Measurements from ENCODE around the gene CIB4. TPM values are rescaled to one million over a fixed set of nuclear protein-coding genes. Genes with fewer than 3 reads are reported as not detected.

The CIB4 gene
- total RNA-seq, 4 donors from 2014 or later: not detected

GRCh38 chr2:26651470-26651771, 10.3 kb upstream of the CIB4 start:
- Histone ChIP-seq H3K4me3 (no peak overlapping the region), H3K9me3 (no peaks in the 10 kb centered on the region), H3K4me1 (peaks cover 0 to 6% (median 2%) of the 10 kb centered on the region in 4 donors), H3K27me3 (no peaks in the 10 kb centered on the region), H3K27ac (peak overlapping the region; percentile 56 to 76 (median 68)), H3K36me3 (no peaks in the 10 kb centered on the region)
- DNase-seq: no peak
- intact Hi-C loops (cut with DNase I; ENCODE audit: low total_unique reads) (no loop called here), in situ Hi-C loops (cut with MboI; ENCODE audit: low pct_ligation_motif_present in 1 of 4, low pct_unique_long_range_greater_than_20kb in 1 of 4, low sequenced_read_pairs in 3 of 4) (no loop called here)
- 82 to 88% methylated on average over 4 to 7 of the region's 7 CpGs for WGBS, 2 donors (ENCODE audit: low coverage in 1 of 2)
- TF ChIP-seq POLR2AphosphoS5 (IDR thresholded peaks at IDR 0.05) (no peak), POLR2A (IDR thresholded peaks at IDR 0.05) (no peak), EP300 (IDR thresholded peaks at IDR 0.05; ENCODE audit: low read depth) (no peak)
- TF ChIP-seq, protein P1, sequence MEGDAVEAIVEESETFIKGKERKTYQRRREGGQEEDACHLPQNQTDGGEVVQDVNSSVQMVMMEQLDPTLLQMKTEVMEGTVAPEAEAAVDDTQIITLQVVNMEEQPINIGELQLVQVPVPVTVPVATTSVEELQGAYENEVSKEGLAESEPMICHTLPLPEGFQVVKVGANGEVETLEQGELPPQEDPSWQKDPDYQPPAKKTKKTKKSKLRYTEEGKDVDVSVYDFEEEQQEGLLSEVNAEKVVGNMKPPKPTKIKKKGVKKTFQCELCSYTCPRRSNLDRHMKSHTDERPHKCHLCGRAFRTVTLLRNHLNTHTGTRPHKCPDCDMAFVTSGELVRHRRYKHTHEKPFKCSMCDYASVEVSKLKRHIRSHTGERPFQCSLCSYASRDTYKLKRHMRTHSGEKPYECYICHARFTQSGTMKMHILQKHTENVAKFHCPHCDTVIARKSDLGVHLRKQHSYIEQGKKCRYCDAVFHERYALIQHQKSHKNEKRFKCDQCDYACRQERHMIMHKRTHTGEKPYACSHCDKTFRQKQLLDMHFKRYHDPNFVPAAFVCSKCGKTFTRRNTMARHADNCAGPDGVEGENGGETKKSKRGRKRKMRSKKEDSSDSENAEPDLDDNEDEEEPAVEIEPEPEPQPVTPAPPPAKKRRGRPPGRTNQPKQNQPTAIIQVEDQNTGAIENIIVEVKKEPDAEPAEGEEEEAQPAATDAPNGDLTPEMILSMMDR (IDR thresholded peaks at IDR 0.05): no peak

DNA sequence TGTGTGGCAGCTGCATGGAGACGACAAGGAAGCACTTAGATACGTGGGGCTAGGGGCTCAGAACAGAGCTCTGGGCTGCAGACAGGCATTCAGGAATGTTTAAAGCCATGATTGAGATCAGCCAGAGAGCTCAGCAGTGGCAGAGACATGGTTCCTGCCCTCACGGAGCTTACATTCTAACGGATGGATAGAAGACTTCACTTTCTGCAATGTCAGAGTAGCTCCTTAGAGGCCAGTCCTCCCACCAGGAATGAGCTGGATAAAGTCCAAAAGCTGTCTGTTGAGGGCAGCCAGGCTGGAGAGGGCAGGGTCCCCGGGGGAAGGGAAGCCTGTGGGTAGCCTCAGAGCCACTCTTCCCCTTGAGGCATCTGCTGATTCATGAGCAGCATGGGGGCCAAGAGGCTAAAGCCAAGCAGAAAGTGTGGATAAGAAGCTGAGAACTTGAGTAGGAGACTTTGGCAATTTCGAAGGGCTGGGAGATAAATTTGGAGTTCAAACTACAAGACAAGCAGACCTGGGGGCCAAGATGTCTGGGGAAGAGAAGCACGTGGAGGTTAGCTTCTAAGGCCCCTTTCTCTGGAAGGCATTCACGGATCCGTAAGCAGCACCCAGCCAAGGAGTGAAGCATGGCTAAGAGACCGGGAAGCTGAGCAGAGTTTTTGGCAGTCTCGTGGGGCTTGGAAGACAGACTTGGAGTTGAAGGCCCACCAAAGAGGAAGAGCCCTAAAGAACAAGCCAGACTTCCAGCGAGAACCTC, 9.7 kb upstream of the CIB4 start:
- H3K27ac ChIP-seq: peak overlapping the region; percentile 56 to 76 (median 68)
- TF ChIP-seq, protein P1 (IDR thresholded peaks at IDR 0.05): no peak
- TF ChIP-seq POLR2A (IDR thresholded peaks at IDR 0.05): no peak
- no peak for TF ChIP-seq POLR2AphosphoS5 (IDR thresholded peaks at IDR 0.05)
- no peak for TF ChIP-seq EP300 (IDR thresholded peaks at IDR 0.05; ENCODE audit: low read depth)
- H3K4me1 ChIP-seq: peaks cover 0 to 6% (median 2%) of the 10 kb centered on the region in 4 donors
- intact Hi-C loops (cut with DNase I; ENCODE audit: low total_unique reads): no loop called here
- H3K27me3 ChIP-seq: no peaks in the 10 kb centered on the region
- H3K9me3 ChIP-seq: no peaks in the 10 kb centered on the region
- no peak for DNase-seq
- H3K36me3 ChIP-seq: no peaks in the 10 kb centered on the region
- whole genome bisulfite sequencing, 2 donors (ENCODE audit: low coverage in 1 of 2): 50 to 74% methylated on average over 2 to 12 of the region's 12 CpGs
- in situ Hi-C loops (cut with MboI; ENCODE audit: low pct_ligation_motif_present in 1 of 4, low pct_unique_long_range_greater_than_20kb in 1 of 4, low sequenced_read_pairs in 3 of 4): no loop called here
- no peak overlapping the region for H3K4me3 ChIP-seq

DNA sequence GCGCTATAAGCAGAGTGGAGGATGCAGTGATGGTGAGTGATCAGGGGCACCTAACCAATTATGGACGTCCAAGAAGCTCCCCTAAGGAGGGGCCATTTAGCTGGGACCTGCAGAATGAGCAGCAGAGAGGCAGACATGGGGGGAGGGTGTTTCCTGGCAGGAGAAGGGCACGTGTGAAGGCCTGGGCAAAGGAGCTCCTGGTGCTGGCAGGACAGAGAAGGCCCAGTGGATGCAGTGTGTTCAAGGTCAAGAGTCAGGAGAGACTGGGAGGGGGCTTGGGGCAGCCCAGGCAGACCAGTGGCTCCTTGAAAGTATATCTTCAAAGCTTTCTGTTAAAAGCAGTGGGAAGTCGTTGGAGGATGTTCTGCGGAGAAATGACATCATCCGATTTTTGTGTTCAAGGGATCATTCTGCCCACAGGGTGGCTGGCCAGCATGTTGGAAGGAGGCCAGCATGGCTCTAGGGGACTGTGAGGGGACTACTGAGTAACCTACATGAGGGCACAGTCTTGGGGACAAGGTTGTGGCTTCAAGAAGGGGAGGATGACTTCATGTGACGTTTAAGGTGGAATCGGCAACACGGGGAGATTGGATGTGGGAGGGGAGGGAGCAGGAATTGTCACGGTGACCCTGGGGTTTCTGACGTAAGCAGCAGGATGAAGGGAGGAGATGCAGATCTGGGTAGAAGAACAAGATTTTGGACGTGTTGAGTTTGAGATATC, 9.0 kb upstream of the CIB4 start:
- no peak for TF ChIP-seq POLR2A (IDR thresholded peaks at IDR 0.05)
- no peak for TF ChIP-seq EP300 (IDR thresholded peaks at IDR 0.05; ENCODE audit: low read depth)
- Histone ChIP-seq H3K27me3 (peaks cover 4% of the 10 kb centered on the region), H3K9me3 (no peaks in the 10 kb centered on the region), H3K36me3 (no peaks in the 10 kb centered on the region), H3K4me3 (no peak overlapping the region), H3K27ac (peak overlapping the region in 1 of 4 donors; percentile 76), H3K4me1 (peaks cover 0 to 6% (median 2%) of the 10 kb centered on the region in 4 donors)
- intact Hi-C loops (cut with DNase I; ENCODE audit: low total_unique reads): no loop called here
- no peak for DNase-seq
- WGBS, 2 donors (ENCODE audit: low coverage in 1 of 2): 70 to 80% methylated on average over 5 to 12 of the region's 12 CpGs
- in situ Hi-C loops (cut with MboI; ENCODE audit: low pct_ligation_motif_present in 1 of 4, low pct_unique_long_range_greater_than_20kb in 1 of 4, low sequenced_read_pairs in 3 of 4): no loop called here

DNA sequence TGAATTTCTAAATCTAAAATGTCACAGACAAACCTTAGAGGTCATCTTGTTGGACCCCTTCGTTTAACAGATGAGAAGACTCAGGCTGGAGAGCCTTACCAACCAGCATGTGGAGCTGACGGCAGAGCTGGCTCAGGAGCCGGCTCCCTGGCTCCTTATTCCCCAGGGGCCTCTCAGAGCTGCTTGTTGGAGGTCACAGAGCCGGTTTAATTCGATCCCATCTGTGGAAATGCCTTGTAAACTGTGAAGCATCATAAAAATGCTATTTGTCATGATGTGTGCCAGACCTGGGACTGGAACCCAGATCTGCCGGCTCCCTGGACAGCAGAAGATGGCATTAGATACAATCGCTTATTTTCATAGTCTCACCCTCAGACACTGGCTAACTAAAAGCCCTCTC, 8.2 kb upstream of the CIB4 start:
- WGBS, 2 donors (ENCODE audit: low coverage in 1 of 2): 50% methylated on average over 7 of the region's 7 CpGs; no CpG with 5 or more reads in 1 of the 2 donors
- H3K4me3 ChIP-seq: no peak overlapping the region
- peaks cover 4% of the 10 kb centered on the region for H3K27me3 ChIP-seq
- TF ChIP-seq, protein P1 (IDR thresholded peaks at IDR 0.05): no peak
- TF ChIP-seq EP300 (IDR thresholded peaks at IDR 0.05; ENCODE audit: low read depth) (no peak), POLR2AphosphoS5 (IDR thresholded peaks at IDR 0.05) (no peak), POLR2A (IDR thresholded peaks at IDR 0.05) (no peak)
- no peak overlapping the region for H3K27ac ChIP-seq
- intact Hi-C loops (cut with DNase I; ENCODE audit: low total_unique reads): no loop called here
- no peaks in the 10 kb centered on the region for H3K36me3 ChIP-seq
- no peak for DNase-seq
- in situ Hi-C loops (cut with MboI; ENCODE audit: low pct_ligation_motif_present in 1 of 4, low pct_unique_long_range_greater_than_20kb in 1 of 4, low sequenced_read_pairs in 3 of 4): no loop called here
- H3K4me1 ChIP-seq: peaks cover 0 to 6% (median 2%) of the 10 kb centered on the region in 4 donors
- H3K9me3 ChIP-seq: no peaks in the 10 kb centered on the region

Measured in transverse colon (tissue), 4 donors.